Fibroblast of lung (primary cell): ENCODE data around the gene PDZRN4.

ENCODE experiments used
- EZH2 ChIP-seq: IDR thresholded peaks from 2 replicates; pipeline ENCODE4 v1.5.1; 2012; ENCODE audit warnings: low read length, control low read depth, mild to moderate bottlenecking; ENCODE audit errors: missing control alignments
- TF ChIP-seq, protein P1 (sequence below), 2 donors: IDR thresholded peaks in 1 of 2; conservative IDR thresholded peaks in 1 of 2; 1 replicate in 1 of 2; 2 replicates in 1 of 2; pipeline ENCODE4 v1.5.1; 2011 to 2012; ENCODE audit warnings: low read length in 2 of 2, control low read depth in 1 of 2, inconsistent platforms in 1 of 2, low read depth in 1 of 2, mild to moderate bottlenecking in 1 of 2

- TF ChIP-seq, protein P1, sequence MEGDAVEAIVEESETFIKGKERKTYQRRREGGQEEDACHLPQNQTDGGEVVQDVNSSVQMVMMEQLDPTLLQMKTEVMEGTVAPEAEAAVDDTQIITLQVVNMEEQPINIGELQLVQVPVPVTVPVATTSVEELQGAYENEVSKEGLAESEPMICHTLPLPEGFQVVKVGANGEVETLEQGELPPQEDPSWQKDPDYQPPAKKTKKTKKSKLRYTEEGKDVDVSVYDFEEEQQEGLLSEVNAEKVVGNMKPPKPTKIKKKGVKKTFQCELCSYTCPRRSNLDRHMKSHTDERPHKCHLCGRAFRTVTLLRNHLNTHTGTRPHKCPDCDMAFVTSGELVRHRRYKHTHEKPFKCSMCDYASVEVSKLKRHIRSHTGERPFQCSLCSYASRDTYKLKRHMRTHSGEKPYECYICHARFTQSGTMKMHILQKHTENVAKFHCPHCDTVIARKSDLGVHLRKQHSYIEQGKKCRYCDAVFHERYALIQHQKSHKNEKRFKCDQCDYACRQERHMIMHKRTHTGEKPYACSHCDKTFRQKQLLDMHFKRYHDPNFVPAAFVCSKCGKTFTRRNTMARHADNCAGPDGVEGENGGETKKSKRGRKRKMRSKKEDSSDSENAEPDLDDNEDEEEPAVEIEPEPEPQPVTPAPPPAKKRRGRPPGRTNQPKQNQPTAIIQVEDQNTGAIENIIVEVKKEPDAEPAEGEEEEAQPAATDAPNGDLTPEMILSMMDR (conservative IDR thresholded peaks at IDR 0.05 in 1 of 2, IDR thresholded peaks at IDR 0.05 in 1 of 2; ENCODE audit: low read depth in 1 of 2, low read length in 2 of 2) = no peak
- no peak for TF ChIP-seq EZH2
These were observed 101.4 kb downstream of the PDZRN4 start for GRCh38 chr12:41289501-41289900.
